Measurements from ENCODE around the gene LIX1L.

The LIX1L gene

GRCh38 chr1:145963265-145964019 is 5.6 kb upstream of the LIX1L start:
- no peak for DNase-seq (ENCODE audit: low read depth)

GRCh38 chr1:145962157-145963102 is 4.6 kb upstream of the LIX1L start:
- DNase-seq (ENCODE audit: low read depth) = peak; percentile 35

GRCh38 chr1:145961425-145962156 is 3.8 kb upstream of the LIX1L start:
- peak; percentile 59 for DNase-seq (ENCODE audit: low read depth)

DNA sequence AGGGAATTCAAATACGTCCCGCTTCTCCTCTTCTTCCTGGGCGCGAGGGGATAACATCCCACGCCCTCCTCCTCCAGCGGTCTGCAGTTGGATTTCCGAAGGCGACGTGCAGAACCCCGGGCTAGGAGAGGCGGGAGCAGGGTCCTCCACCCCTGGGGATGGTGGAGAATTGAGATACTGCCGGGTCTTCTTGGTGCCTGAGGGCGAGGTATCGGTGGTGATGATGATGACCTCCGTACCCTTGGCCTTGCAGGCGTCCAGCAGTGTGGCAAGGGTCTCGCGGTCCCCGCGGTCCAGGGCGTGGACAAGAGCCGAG is 3.2 kb upstream of the LIX1L start:
- no peak for DNase-seq (ENCODE audit: low read depth)

DNA sequence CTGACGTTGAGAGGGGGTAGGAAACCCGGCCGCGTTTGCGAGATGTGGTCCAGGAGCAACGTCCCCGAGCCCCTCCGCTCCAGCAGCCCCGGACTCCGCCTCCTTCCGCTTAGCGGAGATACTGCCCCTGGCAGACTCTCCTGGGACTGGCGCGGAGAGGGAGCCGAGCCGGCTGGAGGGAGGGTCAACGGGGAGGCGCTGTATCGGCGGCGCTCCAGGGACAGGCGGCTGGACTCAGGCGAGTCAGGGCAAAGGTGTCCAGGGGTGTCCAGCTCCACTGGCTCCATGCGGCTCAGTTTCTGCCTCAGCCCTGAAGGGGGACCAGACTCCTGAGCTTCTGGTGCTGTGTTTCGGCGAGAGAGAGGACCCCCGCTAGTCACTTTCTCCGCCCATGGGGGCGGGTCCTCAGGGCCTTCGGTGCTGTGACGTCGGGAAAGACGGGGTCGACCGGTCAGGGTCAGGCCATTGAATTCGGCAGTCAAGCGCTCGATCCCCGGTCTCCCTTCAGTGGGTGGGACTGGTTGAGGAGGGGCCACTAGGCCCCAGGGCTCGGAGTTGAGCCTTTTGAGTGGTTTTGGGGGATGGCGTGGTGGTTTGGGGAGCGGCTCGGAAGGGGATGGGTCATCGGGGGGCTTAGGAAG is 2.8 kb upstream of the LIX1L start:
- peak; percentile 41 for DNase-seq (ENCODE audit: low read depth)

GRCh38 chr1:145959957-145960467 is 2.2 kb upstream of the LIX1L start:
- DNase-seq (ENCODE audit: low read depth) = no peak

GRCh38 chr1:145959333-145959732 is 1.5 kb upstream of the LIX1L start:
- no peak for DNase-seq (ENCODE audit: low read depth)

GRCh38 chr1:145958734-145959133 is 917 bp upstream of the LIX1L start:
- DNase-seq (ENCODE audit: low read depth) = no peak

DNA sequence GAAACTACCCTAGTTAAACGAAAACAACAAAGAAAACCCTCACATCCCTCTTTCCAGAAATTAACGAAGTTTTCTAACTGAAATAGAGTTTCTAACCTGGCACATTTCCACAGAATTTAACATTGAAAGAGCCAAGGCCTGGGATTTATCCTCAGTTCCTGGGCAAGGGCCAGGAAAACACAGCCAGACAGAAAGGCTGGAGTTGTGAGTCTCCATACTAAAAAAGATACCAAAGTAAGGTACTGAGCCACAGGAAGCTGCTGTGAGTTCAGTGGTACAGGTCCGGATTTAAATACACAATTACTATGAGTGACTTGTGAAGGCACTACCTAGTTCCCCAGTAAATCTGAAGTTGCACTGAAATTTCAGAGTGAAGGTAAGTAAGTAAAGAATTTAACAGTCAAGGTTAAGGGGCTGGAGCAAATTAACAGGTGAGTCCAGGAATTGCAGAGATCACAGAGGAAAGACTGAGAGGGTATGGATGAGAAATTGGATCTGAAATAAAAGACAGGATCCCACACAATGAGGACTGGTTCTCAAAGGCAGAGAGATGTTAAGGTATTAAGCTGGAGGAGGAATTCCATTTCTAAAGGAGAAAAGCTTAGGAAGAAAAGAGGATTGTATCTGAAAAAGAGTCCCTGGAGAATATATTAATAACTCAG is 905 bp downstream of the LIX1L start:
- no peak for DNase-seq (ENCODE audit: low read depth)

DNA sequence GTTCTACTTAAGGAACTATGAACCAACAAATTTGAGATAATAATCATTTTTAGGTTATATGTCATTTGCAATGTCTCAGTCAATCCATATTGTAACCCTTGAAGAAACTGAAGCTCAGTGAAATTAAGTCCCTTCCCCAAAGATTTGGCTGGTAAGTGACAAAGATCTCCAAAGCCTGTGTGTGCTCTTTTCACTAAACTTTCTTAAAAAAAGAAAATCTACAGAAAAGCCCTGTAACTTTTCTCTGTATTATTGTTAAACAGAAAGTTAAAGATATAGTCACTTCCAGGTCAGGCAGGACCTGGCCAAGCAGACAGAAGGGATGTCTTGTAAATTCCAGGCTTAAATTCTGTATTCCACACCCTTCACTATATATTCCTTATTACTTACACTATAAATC is 1.5 kb downstream of the LIX1L start:
- no peak for DNase-seq (ENCODE audit: low read depth)

DNA sequence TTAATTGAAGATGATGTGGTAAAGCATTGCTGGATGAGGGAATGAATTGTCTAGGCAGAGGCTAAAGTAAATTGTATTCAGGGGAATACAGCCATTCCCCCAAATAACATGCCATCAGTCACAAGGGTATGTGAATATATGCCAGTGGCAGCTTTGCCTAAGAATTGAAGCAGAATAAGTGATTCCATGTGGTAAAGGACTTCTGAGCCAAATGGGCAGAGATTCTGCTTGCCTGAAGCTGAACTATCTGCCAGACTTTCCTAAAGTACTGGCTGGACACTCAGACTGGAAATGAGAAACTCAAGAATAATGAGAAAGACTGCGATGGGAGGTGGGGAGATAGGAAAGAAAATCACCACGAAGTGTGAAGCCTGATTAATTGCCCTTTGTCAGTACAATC is 2.4 kb downstream of the LIX1L start:
- DNase-seq (ENCODE audit: low read depth) = no peak

DNA sequence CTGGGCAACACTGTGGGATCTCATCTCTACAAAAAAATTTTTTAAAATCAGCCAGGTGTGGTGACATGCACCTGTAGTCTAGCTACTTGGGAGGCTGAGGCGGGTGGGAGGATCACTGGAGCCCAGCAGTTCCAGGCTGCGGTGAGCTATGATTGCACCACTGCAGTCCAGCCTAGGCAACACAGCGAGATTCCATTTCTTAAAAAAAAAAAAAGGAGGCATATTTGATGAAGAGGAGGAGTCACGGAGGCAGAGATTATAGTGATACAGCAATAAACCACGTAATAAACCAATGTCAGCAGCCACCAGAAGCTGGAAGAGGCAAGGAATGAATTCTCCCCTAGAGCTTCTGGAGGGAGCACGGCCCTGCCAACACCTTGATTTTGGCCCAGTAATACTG is 4.0 kb downstream of the LIX1L start:
- no peak for DNase-seq (ENCODE audit: low read depth)

GRCh38 chr1:145952903-145953302 is 4.9 kb downstream of the LIX1L start:
- no peak for DNase-seq (ENCODE audit: low read depth)

GRCh38 chr1:145951526-145951925 is 6.3 kb downstream of the LIX1L start:
- DNase-seq (ENCODE audit: low read depth) = no peak

- DNase-seq (ENCODE audit: low read depth) = no peak
Observed at GRCh38 chr1:145949219-145949618, 8.6 kb downstream of the LIX1L start.

- DNase-seq (ENCODE audit: low read depth) = no peak
Observed at GRCh38 chr1:145947551-145947950, 10.3 kb downstream of the LIX1L start.

- DNase-seq (ENCODE audit: low read depth) = no peak
Observed at GRCh38 chr1:145946477-145946986, 11.3 kb downstream of the LIX1L start.

- DNase-seq (ENCODE audit: low read depth) = no peak
Observed at GRCh38 chr1:145944532-145944931, 13.3 kb downstream of the LIX1L start.

- no peak for DNase-seq (ENCODE audit: low read depth)
Observed at GRCh38 chr1:145942871-145943270, 14.9 kb downstream of the LIX1L start.

- no peak for DNase-seq (ENCODE audit: low read depth)
Observed at GRCh38 chr1:145942405-145942804, 15.4 kb downstream of the LIX1L start.

- DNase-seq (ENCODE audit: low read depth) = no peak
Observed at GRCh38 chr1:145937436-145937835, 20.4 kb downstream of the LIX1L start.
